ENCODE measurements around the gene TBC1D3B.

DNA sequence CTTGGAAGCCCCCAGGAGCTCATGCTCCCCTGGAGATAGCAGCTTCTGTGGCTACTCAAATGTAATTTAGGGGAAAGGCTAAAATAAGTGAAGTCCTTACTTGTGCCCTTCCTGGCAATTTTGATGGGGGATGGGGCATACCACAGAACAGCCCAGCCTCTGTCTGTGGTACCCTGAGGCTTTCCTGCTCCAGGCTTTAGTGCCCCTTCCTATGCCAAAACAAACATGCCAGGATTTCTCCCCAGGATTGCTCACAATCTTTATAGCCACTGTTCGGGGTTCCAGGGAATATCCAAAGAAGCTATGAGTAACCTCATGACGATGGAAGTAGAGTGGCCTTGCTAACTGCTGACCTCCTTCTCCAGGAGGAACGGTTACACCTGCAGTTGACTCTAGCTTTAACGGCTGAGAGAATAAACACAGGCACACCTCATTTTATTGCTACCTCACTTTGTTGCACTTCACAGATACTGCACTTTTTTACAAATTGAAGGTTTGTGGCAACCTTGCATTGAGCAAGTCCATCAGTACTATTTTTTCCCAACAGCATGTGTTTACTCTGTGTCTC lies 47.9 kb downstream of the TBC1D3B start:
- TF ChIP-seq, protein P1, sequence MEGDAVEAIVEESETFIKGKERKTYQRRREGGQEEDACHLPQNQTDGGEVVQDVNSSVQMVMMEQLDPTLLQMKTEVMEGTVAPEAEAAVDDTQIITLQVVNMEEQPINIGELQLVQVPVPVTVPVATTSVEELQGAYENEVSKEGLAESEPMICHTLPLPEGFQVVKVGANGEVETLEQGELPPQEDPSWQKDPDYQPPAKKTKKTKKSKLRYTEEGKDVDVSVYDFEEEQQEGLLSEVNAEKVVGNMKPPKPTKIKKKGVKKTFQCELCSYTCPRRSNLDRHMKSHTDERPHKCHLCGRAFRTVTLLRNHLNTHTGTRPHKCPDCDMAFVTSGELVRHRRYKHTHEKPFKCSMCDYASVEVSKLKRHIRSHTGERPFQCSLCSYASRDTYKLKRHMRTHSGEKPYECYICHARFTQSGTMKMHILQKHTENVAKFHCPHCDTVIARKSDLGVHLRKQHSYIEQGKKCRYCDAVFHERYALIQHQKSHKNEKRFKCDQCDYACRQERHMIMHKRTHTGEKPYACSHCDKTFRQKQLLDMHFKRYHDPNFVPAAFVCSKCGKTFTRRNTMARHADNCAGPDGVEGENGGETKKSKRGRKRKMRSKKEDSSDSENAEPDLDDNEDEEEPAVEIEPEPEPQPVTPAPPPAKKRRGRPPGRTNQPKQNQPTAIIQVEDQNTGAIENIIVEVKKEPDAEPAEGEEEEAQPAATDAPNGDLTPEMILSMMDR (IDR thresholded peaks at IDR 0.05): no peak
- no peak for TF ChIP-seq EP300 (IDR thresholded peaks at IDR 0.05)

Measured in esophagus muscularis mucosa (tissue), 3 donors.